HEK293 (cell line): ENCODE data around the gene NECAB3.

ENCODE experiments used
- CTCF ChIA-PET: fragments of 350-600 bp; formaldehyde crosslinking; extraction: SDS; loops from one replicate; lab custom pipeline; 2021; ENCODE audit warnings: antibody characterized with exemption; lab: Yijun Ruan, JAX
- POLR2A ChIA-PET: fragments of 300-600 bp; formaldehyde crosslinking; extraction: SDS; loops from one replicate; lab custom pipeline; 2020; ENCODE audit warnings: antibody characterized with exemption, inconsistent platforms; lab: Yijun Ruan, JAX
- H3K27ac ChIP-seq: fragments of 200-500 bp; sonication (Bioruptor generic); 2 replicates; pipeline ENCODE4 v1.5.1; 2014; ENCODE audit warnings: low read depth, low read length, control low read depth, inconsistent platforms; ENCODE audit errors: extremely low read depth
- H3K36me3 ChIP-seq, 2 experiments: fragments of 200-500 bp in 1 of 2; sonication (Bioruptor generic) in 1 of 2; 1 replicate in 1 of 2; 2 replicates in 1 of 2; pipeline ENCODE4 v1.5.1; 2014 to 2017; ENCODE audit warnings: inconsistent platforms in 2 of 2, low read length in 2 of 2; ENCODE audit not compliant: control insufficient read depth in 2 of 2, insufficient read depth in 1 of 2
- H3K4me1 ChIP-seq: fragments of 200-500 bp; sonication (Bioruptor generic); 2 replicates; pipeline ENCODE4 v1.5.1; 2014; ENCODE audit warnings: mild to moderate bottlenecking, low read length, inconsistent platforms; ENCODE audit not compliant: control insufficient read depth, insufficient read depth
- H3K4me3 ChIP-seq: 2 replicates; pipeline ENCODE4 v1.5.1; 2011; ENCODE audit warnings: low read depth, mild to moderate bottlenecking, control low read depth, low read length, moderate library complexity
- H3K9me3 ChIP-seq: fragments of 200-500 bp; sonication (Bioruptor generic); 2 replicates; pipeline ENCODE4 v1.5.1; 2014; ENCODE audit warnings: low read depth, low read length, inconsistent platforms; ENCODE audit not compliant: control insufficient read depth, insufficient read depth
- FEZF1 ChIP-seq: fragments of 450-650 bp; formaldehyde crosslinking; IDR thresholded peaks from 2 replicates; pipeline ENCODE4 v1.5.1; 2016; ENCODE audit warnings: missing biosample characterization, missing genetic modification characterization
- KLF16 ChIP-seq: fragments of 450-650 bp; formaldehyde crosslinking; IDR thresholded peaks from 2 replicates; pipeline ENCODE4 v1.5.1; 2017; ENCODE audit warnings: missing biosample characterization, missing genetic modification characterization
- PRDM4 ChIP-seq: fragments of 450-650 bp; formaldehyde crosslinking; IDR thresholded peaks from 2 replicates; pipeline ENCODE4 v1.5.1; 2017; ENCODE audit warnings: missing biosample characterization, missing genetic modification characterization
- TCF7L2 ChIP-seq: IDR thresholded peaks from 2 replicates; pipeline ENCODE4 v1.6.1; 2011; ENCODE audit warnings: low read depth, mild to moderate bottlenecking, inconsistent platforms, low read length, moderate library complexity, borderline replicate concordance
- ZNF133 ChIP-seq: fragments of 450-650 bp; formaldehyde crosslinking; IDR thresholded peaks from 2 replicates; pipeline ENCODE4 v1.5.1; 2016; ENCODE audit warnings: missing biosample characterization, missing genetic modification characterization
- ZNF138 ChIP-seq: fragments of 450-650 bp; formaldehyde crosslinking; IDR thresholded peaks from 2 replicates; pipeline ENCODE4 v1.5.1; 2016; ENCODE audit warnings: missing biosample characterization, missing genetic modification characterization, borderline replicate concordance
- ZNF214 ChIP-seq: fragments of 450-650 bp; formaldehyde crosslinking; IDR thresholded peaks from 2 replicates; pipeline ENCODE4 v1.5.1; 2017; ENCODE audit warnings: missing biosample characterization, mild to moderate bottlenecking, missing genetic modification characterization, borderline replicate concordance
- ZNF518A ChIP-seq: fragments of 450-650 bp; formaldehyde crosslinking; conservative IDR thresholded peaks from 2 replicates; pipeline ENCODE4 v1.5.1; 2016; ENCODE audit warnings: low read depth, missing biosample characterization, missing genetic modification characterization
- ZNF530 ChIP-seq: fragments of 450-650 bp; formaldehyde crosslinking; IDR thresholded peaks from 2 replicates; pipeline ENCODE4 v1.5.1; 2016; ENCODE audit warnings: low read depth, missing biosample characterization, missing genetic modification characterization
- ZNF624 ChIP-seq: fragments of 450-650 bp; formaldehyde crosslinking; IDR thresholded peaks from 2 replicates; pipeline ENCODE4 v1.5.1; 2017; ENCODE audit warnings: missing biosample characterization, missing genetic modification characterization
- ZNF654 ChIP-seq: fragments of 450-650 bp; formaldehyde crosslinking; IDR thresholded peaks from 2 replicates; pipeline ENCODE4 v1.5.1; 2016; ENCODE audit warnings: low read depth, missing biosample characterization, missing genetic modification characterization
- TF ChIP-seq, protein P1 (sequence below): fragments of 450-650 bp; formaldehyde crosslinking; IDR thresholded peaks from 2 replicates; pipeline ENCODE4; 2016; ENCODE audit warnings: missing biosample characterization, missing genetic modification characterization
- TF ChIP-seq, protein P2 (sequence below): fragments of 450-650 bp; formaldehyde crosslinking; IDR thresholded peaks from 2 replicates; pipeline ENCODE4 v1.5.1; 2016; ENCODE audit warnings: missing biosample characterization, missing genetic modification characterization

NECAB3 gene

GRCh38 chr20:33669224-33669623 lies 5.0 kb downstream of the NECAB3 start (continued):
- no peak for TF ChIP-seq KLF16 (tag by site-specific recombination)
- TF ChIP-seq, protein P1, sequence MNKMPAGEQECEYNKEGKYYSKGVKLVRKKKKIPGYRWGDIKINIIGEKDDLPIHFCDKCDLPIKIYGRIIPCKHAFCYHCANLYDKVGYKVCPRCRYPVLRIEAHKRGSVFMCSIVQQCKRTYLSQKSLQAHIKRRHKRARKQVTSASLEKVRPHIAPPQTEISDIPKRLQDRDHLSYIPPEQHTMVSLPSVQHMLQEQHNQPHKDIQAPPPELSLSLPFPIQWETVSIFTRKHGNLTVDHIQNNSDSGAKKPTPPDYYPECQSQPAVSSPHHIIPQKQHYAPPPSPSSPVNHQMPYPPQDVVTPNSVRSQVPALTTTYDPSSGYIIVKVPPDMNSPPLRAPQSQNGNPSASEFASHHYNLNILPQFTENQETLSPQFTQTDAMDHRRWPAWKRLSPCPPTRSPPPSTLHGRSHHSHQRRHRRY (tag by site-specific recombination): no peak
- no peak for TF ChIP-seq PRDM4 (tag by site-specific recombination)
- no peak for TF ChIP-seq TCF7L2

DNA sequence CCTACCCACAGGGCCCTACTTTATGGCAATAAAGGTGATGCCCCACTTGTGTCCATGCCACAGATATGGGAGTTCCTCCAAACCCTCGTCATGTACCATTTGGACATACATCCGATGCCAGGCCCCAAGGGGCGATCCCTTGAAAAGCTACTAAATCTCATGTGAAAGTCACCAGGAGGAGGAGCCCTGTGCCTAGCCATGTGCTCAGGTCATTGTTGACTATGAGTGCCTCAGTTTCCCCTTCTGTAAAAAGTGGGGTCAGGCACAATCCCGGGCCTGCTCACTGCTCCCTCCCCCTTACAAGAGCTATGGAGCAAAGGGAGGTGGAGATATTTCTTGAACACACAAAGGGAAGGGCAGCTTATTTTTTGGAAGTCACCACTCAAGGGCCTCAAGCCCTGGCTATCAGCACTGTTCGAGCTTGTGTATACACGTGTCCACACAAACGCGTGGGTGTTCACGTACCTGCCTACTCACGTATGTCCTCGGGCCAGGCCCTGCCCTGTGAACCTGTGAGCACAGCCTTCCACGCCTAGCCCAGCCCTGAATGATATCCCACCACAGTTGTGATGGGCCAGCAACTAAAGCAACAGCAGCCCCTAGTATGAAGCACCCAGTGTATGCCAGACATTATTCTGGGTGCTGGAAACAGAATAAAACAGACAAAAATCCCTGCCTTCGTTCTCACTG lies 5.6 kb downstream of the NECAB3 start:
- peaks cover 0 to 56% of the 10 kb centered on the region in 2 experiments; a peak in 1 of 3 replicates for H3K36me3 ChIP-seq
- H3K4me3 ChIP-seq: no peak overlapping the region
- ChIA-PET CTCF (interaction anchor here (0.6 to 1.3 kb wide), 5 partner anchors 10 to 220 kb away, joined by 3 to 6 read pairs (median 4); no protein-coding TSS in a partner anchor), POLR2A (interaction anchor here (2.3 kb wide), 1 partner anchor 16 kb away, joined by 6 read pairs; no protein-coding TSS in a partner anchor)
- TF ChIP-seq ZNF530 (tag by site-specific recombination): no peak
- TF ChIP-seq ZNF138: no peak
- no peak for TF ChIP-seq ZNF133 (tag by site-specific recombination)
- TF ChIP-seq ZNF518A: no peak
- no peak for TF ChIP-seq FEZF1 (tag by site-specific recombination)
- TF ChIP-seq ZNF654 (tag by site-specific recombination): no peak
- TF ChIP-seq, protein P2, sequence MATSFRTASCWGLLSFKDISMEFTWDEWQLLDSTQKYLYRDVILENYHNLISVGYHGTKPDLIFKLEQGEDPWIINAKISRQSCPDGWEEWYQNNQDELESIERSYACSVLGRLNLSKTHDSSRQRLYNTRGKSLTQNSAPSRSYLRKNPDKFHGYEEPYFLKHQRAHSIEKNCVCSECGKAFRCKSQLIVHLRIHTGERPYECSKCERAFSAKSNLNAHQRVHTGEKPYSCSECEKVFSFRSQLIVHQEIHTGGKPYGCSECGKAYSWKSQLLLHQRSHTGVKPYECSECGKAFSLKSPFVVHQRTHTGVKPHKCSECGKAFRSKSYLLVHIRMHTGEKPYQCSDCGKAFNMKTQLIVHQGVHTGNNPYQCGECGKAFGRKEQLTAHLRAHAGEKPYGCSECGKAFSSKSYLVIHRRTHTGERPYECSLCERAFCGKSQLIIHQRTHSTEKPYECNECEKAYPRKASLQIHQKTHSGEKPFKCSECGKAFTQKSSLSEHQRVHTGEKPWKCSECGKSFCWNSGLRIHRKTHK (tag by site-specific recombination): no peak
- no peak for TF ChIP-seq ZNF624 (tag by site-specific recombination)
- TF ChIP-seq ZNF214: no peak
- H3K9me3 ChIP-seq: no peaks in the 10 kb centered on the region
- no peaks in the 10 kb centered on the region for H3K4me1 ChIP-seq
- H3K27ac ChIP-seq: no peak overlapping the region
